MG63 (cell line): ENCODE results near the gene ZDHHC11B. TPM values are rescaled to one million over a fixed set of nuclear protein-coding genes. Genes with fewer than 3 reads are reported as not detected.
A peak's percentile ranks its signal among the peaks of the same experiment; 100 is the strongest.
"Not testable (repeated sequence)": the region's sequence is repeated elsewhere in the genome, so short reads cannot be mapped to it uniquely, and the experiment has no call there.

Source experiments
- DNase-seq: peaks from one replicate; pipeline ENCODE4 v3.0.0-alpha.2; 2020
- H3K27me3 ChIP-seq: fragments of 250-450 bp; sonication (Bioruptor Pico); 2 replicates; pipeline ENCODE4 v1.5.1; 2020; ENCODE audit warnings: mild to moderate bottlenecking, moderate library complexity
- H3K36me3 ChIP-seq: fragments of 250-450 bp; sonication (Bioruptor Pico); 2 replicates; pipeline ENCODE4 v1.5.1; 2020; ENCODE audit warnings: mild to moderate bottlenecking, moderate library complexity
- H3K4me3 ChIP-seq: fragments of 250-450 bp; sonication (Bioruptor Pico); 2 replicates; pipeline ENCODE4 v1.5.1; 2020; ENCODE audit warnings: mild to moderate bottlenecking, moderate library complexity
- H3K9me3 ChIP-seq: fragments of 250-450 bp; sonication (Bioruptor Pico); 2 replicates; pipeline ENCODE4 v1.5.1; 2020; ENCODE audit warnings: mild to moderate bottlenecking, moderate library complexity
- total RNA-seq: library from RNA; depleted of rRNA; stranded (reverse); fragments of >200 nt; shearing (Covaris generic); gene quantifications from 2 replicates; pipeline ENCODE4 v1.2.3, GENCODE V29; 2014; ENCODE audit warnings: low replicate concordance

ZDHHC11B gene
- total RNA-seq, 1 experiment from 2014 or later, result not detected

- not testable (repeated sequence) for H3K36me3 ChIP-seq, H3K9me3 ChIP-seq, DNase-seq, H3K4me3 ChIP-seq, H3K27me3 ChIP-seq
Measured at GRCh38 chr5:794948-795347, 10.4 kb upstream of the ZDHHC11B start.

- not testable (repeated sequence) for H3K4me3 ChIP-seq, H3K27me3 ChIP-seq, H3K9me3 ChIP-seq, DNase-seq, H3K36me3 ChIP-seq
Measured at GRCh38 chr5:788703-789102, 4.2 kb upstream of the ZDHHC11B start.

GRCh38 chr5:787857-788233 is 3.3 kb upstream of the ZDHHC11B start:
- DNase-seq, H3K36me3 ChIP-seq, H3K9me3 ChIP-seq, H3K27me3 ChIP-seq, H3K4me3 ChIP-seq: not testable (repeated sequence)

GRCh38 chr5:787224-787856 is 2.8 kb upstream of the ZDHHC11B start:
- H3K36me3 ChIP-seq, DNase-seq, H3K4me3 ChIP-seq, H3K27me3 ChIP-seq, H3K9me3 ChIP-seq: not testable (repeated sequence)

- not testable (repeated sequence) for H3K27me3 ChIP-seq, H3K36me3 ChIP-seq, H3K9me3 ChIP-seq, DNase-seq, H3K4me3 ChIP-seq
Measured at GRCh38 chr5:785181-785705, 714 bp upstream of the ZDHHC11B start.

GRCh38 chr5:783881-784427 is 575 bp downstream of the ZDHHC11B start:
- H3K27me3 ChIP-seq, H3K36me3 ChIP-seq, H3K4me3 ChIP-seq, DNase-seq, H3K9me3 ChIP-seq: not testable (repeated sequence)

- not testable (repeated sequence) for H3K27me3 ChIP-seq, H3K36me3 ChIP-seq, H3K4me3 ChIP-seq, H3K9me3 ChIP-seq
- DNase-seq, result peak; percentile 56
Measured at GRCh38 chr5:783049-783802, 1.3 kb downstream of the ZDHHC11B start.

GRCh38 chr5:782356-782755 is 2.2 kb downstream of the ZDHHC11B start:
- H3K4me3 ChIP-seq, H3K9me3 ChIP-seq, H3K36me3 ChIP-seq, DNase-seq: not testable (repeated sequence)
- peaks cover 11% of the 10 kb centered on the region for H3K27me3 ChIP-seq

GRCh38 chr5:780571-780970 is 4.0 kb downstream of the ZDHHC11B start:
- H3K4me3 ChIP-seq, H3K36me3 ChIP-seq, DNase-seq, H3K9me3 ChIP-seq: not testable (repeated sequence)
- peaks cover 21% of the 10 kb centered on the region for H3K27me3 ChIP-seq

- not testable (repeated sequence) for H3K36me3 ChIP-seq, DNase-seq, H3K9me3 ChIP-seq, H3K4me3 ChIP-seq
- peaks cover 13% of the 10 kb centered on the region; the same call in 1 of the 2 replicates for H3K27me3 ChIP-seq
Measured at GRCh38 chr5:778967-779366, 5.6 kb downstream of the ZDHHC11B start.

- H3K27me3 ChIP-seq, result peaks cover 12% of the 10 kb centered on the region; the same call in 1 of the 2 replicates
- H3K9me3 ChIP-seq, H3K4me3 ChIP-seq, DNase-seq, H3K36me3 ChIP-seq: not testable (repeated sequence)
Measured at GRCh38 chr5:778421-778820, 6.1 kb downstream of the ZDHHC11B start.

- Histone ChIP-seq H3K27me3 (peaks cover 12% of the 10 kb centered on the region; the same call in 1 of the 2 replicates), H3K36me3 (no peaks in the 10 kb centered on the region), H3K4me3 (no peak overlapping the region), H3K9me3 (0 out of 2 replicates have a peak, but pooled peaks cover 2% of the 10 kb centered on the region)
- no peak for DNase-seq
Measured at GRCh38 chr5:777756-778161, 6.8 kb downstream of the ZDHHC11B start.

- Histone ChIP-seq H3K27me3 (peaks cover 12% of the 10 kb centered on the region; the same call in 1 of the 2 replicates), H3K4me3 (peak overlapping the region; percentile 14), H3K9me3 (0 out of 2 replicates have a peak, but pooled peaks cover 2% of the 10 kb centered on the region), H3K36me3 (no peaks in the 10 kb centered on the region)
- DNase-seq, result peak; percentile 51
Measured at GRCh38 chr5:776862-777711, 7.4 kb downstream of the ZDHHC11B start.

- Histone ChIP-seq H3K36me3 (no peaks in the 10 kb centered on the region), H3K9me3 (0 out of 2 replicates have a peak, but pooled peaks cover 2% of the 10 kb centered on the region), H3K27me3 (peaks cover 12% of the 10 kb centered on the region; the same call in 1 of the 2 replicates), H3K4me3 (no peak overlapping the region)
- DNase-seq, result no peak
Measured at GRCh38 chr5:775961-776861, 8.3 kb downstream of the ZDHHC11B start.

GRCh38 chr5:775595-775960 is 9.0 kb downstream of the ZDHHC11B start:
- not testable (repeated sequence) for H3K9me3 ChIP-seq, DNase-seq, H3K4me3 ChIP-seq, H3K36me3 ChIP-seq
- H3K27me3 ChIP-seq, result peaks cover 12% of the 10 kb centered on the region; the same call in 1 of the 2 replicates
